Pancreas (tissue), 10 donors: ENCODE data around the gene ARHGEF40. TPM values are rescaled to one million over a fixed set of nuclear protein-coding genes. Genes with fewer than 3 reads are reported as not detected.
A peak's percentile ranks its signal among the peaks of the same experiment; 100 is the strongest.

ENCODE experiments used
- ATAC-seq, 4 donors: fragments of 200-7000 bp; cut with Tn5 transposase; one replicate each; pipeline versions ENCODE4 v1.8.0 to v1.9.1; 2020; ENCODE audit warnings: mild to moderate bottlenecking in 4 of 4, moderate library complexity in 4 of 4
- DNase-seq, 6 donors: peaks; one replicate each; pipeline ENCODE4 v3.0.0-alpha.2; 2020
- FAIRE-seq: peaks from 2 replicates; lab custom pipeline; 2012; peaks lifted over from hg19 to GRCh38; lab: Jason Lieb, UNC
- H3K27ac ChIP-seq, 4 donors: fragments of 200-600 bp; sonication (generic); 1 replicate in 3 of 4; 2 replicates in 1 of 4; pipeline versions ENCODE4 v1.5.0 to v1.8.0; 2020
- H3K27me3 ChIP-seq, 4 donors: fragments of 200-600 bp; one replicate each; pipeline ENCODE4 v1.8.0; 2021
- H3K36me3 ChIP-seq, 3 donors: fragments of 200-600 bp; sonication (generic) in 1 of 3; one replicate each; pipeline versions ENCODE4 v1.5.0 to v1.8.0; 2020 to 2021
- H3K4me1 ChIP-seq, 3 donors: fragments of 200-600 bp; one replicate each; pipeline ENCODE4 v1.8.0; 2021
- H3K4me3 ChIP-seq, 4 donors: fragments of 200-600 bp; sonication (generic) in 2 of 4; one replicate each; pipeline versions ENCODE4 v1.5.0 to v1.8.0; 2020 to 2021
- H3K9me3 ChIP-seq, 4 donors: fragments of 200-600 bp; one replicate each; pipeline ENCODE4 v1.8.0; 2021
- CTCF ChIP-seq, 4 donors: fragments of 200-600 bp; sonication (generic) in 3 of 4; IDR thresholded peaks; one replicate each; pipeline versions ENCODE4 v1.5.0 to v1.8.0; 2021; ENCODE audit warnings: antibody characterized with exemption in 4 of 4
- WGBS, 2 donors: extraction: QIAGEN DNeasy Blood & Tissue Kit; methylation state at CpG; one replicate each; pipeline ENCODE4 v1.1.7; 2013; 5-methylcytosine and 5-hydroxymethylcytosine counted together
- intact Hi-C, 3 donors: fragments of 100-400 bp; cut with DNase I; formaldehyde crosslinking; loops; one replicate each; pipeline versions ENCODE4 v1.11.1 to v1.14.2; 2022
- polyA plus RNA-seq, 2 donors: library from polyadenylated mRNA; stranded (reverse); fragments of 200-250 nt; gene quantifications; one replicate each; pipeline ENCODE4 v1.2.3, GENCODE V29; 2013
- total RNA-seq, 6 donors: library from RNA; stranded (reverse); fragmentation: NEBNext Ultra II Directional in 4 of 6; extraction: Animal tissue kit (Norgen Biotek cat#: 25700) in 4 of 6; gene quantifications; one replicate each; pipeline versions ENCODE4 v1.2.1 to v1.2.4, GENCODE V29; 2021 to 2023
- donor health status: healthy with polysubstance abuse.
- donor health status: DM: no; HTN: no; CAD: no; lungs with moderate emphysema.
- donor health status: DM: no; HTN: no; CAD: no.
- donor health status: control.
- donor health status: control.
- donor health status: Bipolar disorder and iron deficiency.
- donor health status: DM: yes; HTN: yes; CAD: no.
- donor health status: DM: no; HTN: no; CAD: no.
- donor health status: DM: no; HTN: no; CAD: no.
- donor health status: DM: yes; HTN: yes; CAD: no.

Gene ARHGEF40
- total and polyA plus RNA-seq, 8 donors: 24.5 to 77.0 (median 43.8) TPM

- intact Hi-C loops: loop anchor here in 1 of 3 donors (5.0 kb wide), 1 partner anchor 35 kb away; the partner anchor contains the start of gene TMEM253
- ATAC-seq (no peak), DNase-seq (no peak), FAIRE-seq (no peak)
- TF ChIP-seq CTCF (IDR thresholded peaks at IDR 0.05): no peak
- 45 to 63% methylated on average over 7 of the region's 7 CpGs for WGBS, 2 donors
- H3K36me3 ChIP-seq: no peaks in the 10 kb centered on the region
- H3K27ac ChIP-seq: no peak overlapping the region
- no peaks in the 10 kb centered on the region for H3K27me3 ChIP-seq
- H3K4me1 ChIP-seq: peaks cover 0 to 9% (median 5%) of the 10 kb centered on the region in 3 donors
- H3K9me3 ChIP-seq: no peaks in the 10 kb centered on the region
- H3K4me3 ChIP-seq: no peak overlapping the region
Observed at GRCh38 chr14:21066882-21067502, 3.1 kb upstream of the ARHGEF40 start.

- H3K4me3 ChIP-seq: peak overlapping the region; percentile 47 to 77 (median 70)
- DNase-seq (peak in 4 of 6 donors; percentile 52 to 65 (median 58)), FAIRE-seq (no peak), ATAC-seq (peak; percentile 28 to 62 (median 54))
- H3K27me3 ChIP-seq: no peaks in the 10 kb centered on the region
- H3K27ac ChIP-seq: peak overlapping the region; percentile 70 to 88 (median 78)
- peaks cover 0 to 2% (median 0%) of the 10 kb centered on the region in 3 donors for H3K36me3 ChIP-seq
- no peaks in the 10 kb centered on the region for H3K9me3 ChIP-seq
- WGBS, 2 donors: 3% methylated on average over 43 to 45 of the region's 45 CpGs
- H3K4me1 ChIP-seq: peaks cover 0 to 9% (median 5%) of the 10 kb centered on the region in 3 donors
- intact Hi-C loops: loop anchor here in 1 of 3 donors (5.0 kb wide), 1 partner anchor 34 kb away; the partner anchor contains the start of gene TMEM253
- TF ChIP-seq CTCF (IDR thresholded peaks at IDR 0.05): peak in 3 of 4 donors; percentile 21 to 43 (median 38)
Observed at GRCh38 chr14:21068521-21069387, 1.4 kb upstream of the ARHGEF40 start.

- WGBS, 2 donors: 1 to 4% methylated on average over 33 to 40 of the region's 40 CpGs
- DNase-seq (peak in 5 of 6 donors; percentile 57 to 81 (median 66)), ATAC-seq (peak; percentile 12 to 41 (median 16)), FAIRE-seq (no peak)
- peaks cover 0 to 9% (median 5%) of the 10 kb centered on the region in 3 donors for H3K4me1 ChIP-seq
- intact Hi-C loops: loop anchor here in 1 of 3 donors (5.0 kb wide), 1 partner anchor 33 kb away; the partner anchor contains the start of gene TMEM253
- H3K4me3 ChIP-seq: peak overlapping the region; percentile 47 to 77 (median 70)
- H3K27ac ChIP-seq: peak overlapping the region; percentile 70 to 88 (median 78)
- H3K36me3 ChIP-seq: peaks cover 0 to 4% (median 0%) of the 10 kb centered on the region in 3 donors
- no peaks in the 10 kb centered on the region for H3K27me3 ChIP-seq
- H3K9me3 ChIP-seq: no peaks in the 10 kb centered on the region
- no peak for TF ChIP-seq CTCF (IDR thresholded peaks at IDR 0.05)
Observed at GRCh38 chr14:21069388-21070082, 569 bp upstream of the ARHGEF40 start.

GRCh38 chr14:21070610-21071224 is 613 bp downstream of the ARHGEF40 start:
- Histone ChIP-seq H3K27ac (peak overlapping the region; percentile 70 to 88 (median 78)), H3K4me3 (peak overlapping the region; percentile 47 to 77 (median 70)), H3K4me1 (peaks cover 0 to 9% (median 5%) of the 10 kb centered on the region in 3 donors), H3K36me3 (peaks cover 0 to 7% (median 3%) of the 10 kb centered on the region in 3 donors), H3K27me3 (no peaks in the 10 kb centered on the region), H3K9me3 (no peaks in the 10 kb centered on the region)
- WGBS, 2 donors: 0 to 1% methylated on average over 23 of the region's 23 CpGs
- DNase-seq (peak in 5 of 6 donors; percentile 44 to 87 (median 65)), ATAC-seq (peak; percentile 22 to 37 (median 30)), FAIRE-seq (no peak)
- TF ChIP-seq CTCF (IDR thresholded peaks at IDR 0.05): no peak
- intact Hi-C loops: no loop called here
